ENCODE results near the gene HACD4. TPM values are rescaled to one million over a fixed set of nuclear protein-coding genes. Genes with fewer than 3 reads are reported as not detected.
"Not testable (repeated sequence)": the region's sequence is repeated elsewhere in the genome, so short reads cannot be mapped to it uniquely, and the experiment has no call there.

Gene HACD4
- polyA plus RNA-seq, 2 of the 4 experiments (the other 2 are of a cell fraction), result 1.5 to 4.4 TPM

GRCh38 chr9:20980832-20981455 is 50.5 kb downstream of the HACD4 start:
- Histone ChIP-seq H3K4me2 (peak overlapping the region; percentile 41), H3K4me1 (peaks cover 12% of the 10 kb centered on the region), H3K4me3 (no peak overlapping the region), H3K27ac (peak overlapping the region in 1 of 2 experiments; percentile 49; a peak in 2 of 6 replicates), H3K9me3 (no peaks in the 10 kb centered on the region)
- POLR2A ChIA-PET, result interaction anchor here (0.5 kb wide), 1 partner anchor 159 kb away, joined by 4 read pairs; no protein-coding TSS in a partner anchor
- CTCF ChIA-PET, result interaction anchor here (1.4 to 1.5 kb wide), 2 partner anchors 13 to 131 kb away, joined by 3 read pairs; no protein-coding TSS in a partner anchor
- no peak for DNase-seq (ENCODE audit: low read depth in 1 of 2, low spot score in 1 of 2)
- peak in 1 of 2 experiments; percentile 38; a peak in 3 of 6 replicates for ATAC-seq
- no peak for TF ChIP-seq CBX2 (IDR thresholded peaks at IDR 0.05; ENCODE audit: borderline replicate concordance, low read depth)
- FAIRE-seq, result no peak
- WGBS (ENCODE audit: missing lambda C conversion rate), result 69% methylated on average over 3 of the region's 3 CpGs

- peaks cover 12% of the 10 kb centered on the region for H3K4me1 ChIP-seq
- H3K4me3 ChIP-seq, result no peak overlapping the region
- CTCF ChIA-PET, result no interaction called here
- POLR2A ChIA-PET, result no interaction called here
- no peak overlapping the region for H3K4me2 ChIP-seq
- TF ChIP-seq CBX2 (IDR thresholded peaks at IDR 0.05; ENCODE audit: borderline replicate concordance, low read depth) (no peak), HEYL (CRISPR knock-in tag; IDR thresholded peaks at IDR 0.05) (no peak), FOXS1 (CRISPR knock-in tag; IDR thresholded peaks at IDR 0.05) (no peak), ZFP36 (IDR thresholded peaks at IDR 0.05; ENCODE audit: borderline replicate concordance, partially characterized antibody) (no peak), ATOH8 (CRISPR knock-in tag; IDR thresholded peaks at IDR 0.05; ENCODE audit: low read depth) (no peak), TFCP2L1 (CRISPR knock-in tag; IDR thresholded peaks at IDR 0.05) (no peak), PHF8 (IDR thresholded peaks at IDR 0.05; ENCODE audit: borderline replicate concordance, low read depth) (no peak), FOSB (CRISPR knock-in tag; IDR thresholded peaks at IDR 0.05) (no peak), HES2 (IDR thresholded peaks at IDR 0.05) (no peak), RFX5 (IDR thresholded peaks at IDR 0.05) (no peak)
- 71% methylated on average over 2 of the region's 2 CpGs for WGBS (ENCODE audit: missing lambda C conversion rate)
- FAIRE-seq (no peak), DNase-seq (ENCODE audit: low read depth in 1 of 2, low spot score in 1 of 2) (no peak), ATAC-seq (no peak)
- no peak overlapping the region for H3K27ac ChIP-seq
- no peaks in the 10 kb centered on the region for H3K9me3 ChIP-seq
Observed at GRCh38 chr9:20978249-20978648, 53.2 kb downstream of the HACD4 start.

GRCh38 chr9:20974191-20974938 is 57.1 kb downstream of the HACD4 start:
- H3K27ac ChIP-seq; H3K4me3 ChIP-seq; H3K4me1 ChIP-seq; FAIRE-seq; ATAC-seq; POLR2A ChIA-PET; DNase-seq (ENCODE audit: low read depth in 1 of 2, low spot score in 1 of 2); H3K4me2 ChIP-seq; H3K9me3 ChIP-seq: not testable (repeated sequence)
- 72% methylated on average over 2 of the region's 2 CpGs for WGBS (ENCODE audit: missing lambda C conversion rate)
- CTCF ChIA-PET, result interaction anchor here (0.9 kb wide), 1 partner anchor 137 kb away, joined by 3 read pairs; no protein-coding TSS in a partner anchor

GRCh38 chr9:20973246-20973947 is 58.0 kb downstream of the HACD4 start:
- POLR2A ChIA-PET; H3K4me2 ChIP-seq; ATAC-seq; H3K4me1 ChIP-seq; H3K27ac ChIP-seq; H3K4me3 ChIP-seq; H3K9me3 ChIP-seq; FAIRE-seq; DNase-seq (ENCODE audit: low read depth in 1 of 2, low spot score in 1 of 2): not testable (repeated sequence)
- WGBS (ENCODE audit: missing lambda C conversion rate), result 85% methylated on average over 2 of the region's 2 CpGs
- CTCF ChIA-PET, result interaction anchor here (0.6 to 1.2 kb wide), 2 partner anchors 11 to 22 kb away, joined by 3 read pairs; no protein-coding TSS in a partner anchor

- CTCF ChIA-PET, result interaction anchor here (0.6 to 1.2 kb wide), 3 partner anchors 10 to 207 kb away, joined by 3 read pairs; no protein-coding TSS in a partner anchor
- ATAC-seq (no peak), FAIRE-seq (no peak), DNase-seq (ENCODE audit: low read depth in 1 of 2, low spot score in 1 of 2) (no peak)
- no peaks in the 10 kb centered on the region for H3K4me1 ChIP-seq
- H3K27ac ChIP-seq, result no peak overlapping the region
- 94% methylated on average over 1 of the region's 1 CpG for WGBS (ENCODE audit: missing lambda C conversion rate)
- H3K4me2 ChIP-seq, result no peak overlapping the region
- no peak overlapping the region for H3K4me3 ChIP-seq
- POLR2A ChIA-PET, result no interaction called here
- H3K9me3 ChIP-seq, result no peaks in the 10 kb centered on the region
- TF ChIP-seq E2F6 (IDR thresholded peaks at IDR 0.05; ENCODE audit: borderline replicate concordance, low read depth), result no peak
- no peak for TF ChIP-seq ZFP36 (IDR thresholded peaks at IDR 0.05; ENCODE audit: borderline replicate concordance, partially characterized antibody)
- no peak for TF ChIP-seq CBX2 (IDR thresholded peaks at IDR 0.05; ENCODE audit: borderline replicate concordance, low read depth)
- TF ChIP-seq REST (IDR thresholded peaks at IDR 0.05), result no peak
- TF ChIP-seq JUN (IDR thresholded peaks at IDR 0.05), result no peak
- no peak for TF ChIP-seq BHLHE40 (IDR thresholded peaks at IDR 0.05; ENCODE audit: low read depth, low read length)
- no peak for TF ChIP-seq HEYL (CRISPR knock-in tag; IDR thresholded peaks at IDR 0.05)
- no peak for TF ChIP-seq TFCP2L1 (CRISPR knock-in tag; IDR thresholded peaks at IDR 0.05)
- no peak for TF ChIP-seq RFX5 (IDR thresholded peaks at IDR 0.05)
- TF ChIP-seq POLR2AphosphoS2 (conservative IDR thresholded peaks at IDR 0.05; ENCODE audit: low read length), result no peak
Observed at GRCh38 chr9:20972684-20973083, 58.8 kb downstream of the HACD4 start.
